ENCODE measurements around the gene NUP210. TPM values are rescaled to one million over a fixed set of nuclear protein-coding genes. Genes with fewer than 3 reads are reported as not detected.
A peak's percentile ranks its signal among the peaks of the same experiment; 100 is the strongest.

Gene NUP210
- total and polyA plus RNA-seq, 2 of the 13 experiments (the other 11 are each of a cell fraction or from before 2014, with no cell fraction given): 31.6 to 35.2 TPM

GRCh38 chr3:13452490-13453335 lies 32.6 kb upstream of the NUP210 start:
- 1% methylated on average over 12 of the region's 12 CpGs for WGBS (ENCODE audit: low lambda C conversion rate)
- no peaks in the 10 kb centered on the region for H4K20me1 ChIP-seq (ENCODE audit: insufficient read depth, low read length)
- peak overlapping the region; percentile 66 to 72 (median 70) for H3K4me3 ChIP-seq (replicated peaks in 1 of 3; ENCODE audit: insufficient read depth in 1 of 3, low read depth in 2 of 3, low read length in 3 of 3)
- ChIA-PET CTCF (ENCODE audit: low intra/inter-chr PET ratio, low total read pairs) (interaction anchor here (0.7 to 1.5 kb wide), 3 partner anchors 33 to 169 kb away, joined by 3 to 5 read pairs (median 4); partner anchors contain the start of gene NUP210), POLR2A (interaction anchor here (0.8 to 1.8 kb wide), 9 partner anchors 9 to 170 kb away, joined by 3 to 18 read pairs (median 4); partner anchors contain the start of genes HDAC11 and NUP210)
- FAIRE-seq (peak; percentile 82), DNase-seq (ENCODE audit: low spot score) (peak; percentile 63), ATAC-seq (peak; percentile 71)
- no peaks in the 10 kb centered on the region for H3K9me3 ChIP-seq (ENCODE audit: low read length)
- H3K36me3 ChIP-seq (replicated peaks in 1 of 2; ENCODE audit: control insufficient read depth in 1 of 2, insufficient read depth in 2 of 2, low read length in 2 of 2): no peaks in the 10 kb centered on the region
- peak overlapping the region; percentile 60 for H2AFZ ChIP-seq (ENCODE audit: low read length)
- H3K4me2 ChIP-seq (ENCODE audit: low read depth, low read length): peak overlapping the region; percentile 96
- H3K9ac ChIP-seq (ENCODE audit: insufficient read depth, low read depth, low read length): 0 out of 2 replicates have a peak overlapping the region, but pooled peaks have one; percentile 42
- H3K27ac ChIP-seq (ENCODE audit: extremely low read length, insufficient read depth, low read length): peak overlapping the region; percentile 62
- in situ Hi-C loops (cut with HindIII; ENCODE audit: extremely low pct_ligation_motif_present, low pct_unique_long_range_greater_than_20kb): loop anchor here (5.0 kb wide), 1 partner anchor 150 kb away; no protein-coding TSS in a partner anchor
- peaks cover 57% of the 10 kb centered on the region for H3K4me1 ChIP-seq (ENCODE audit: insufficient read depth, low read length)
- intact Hi-C loops (cut with micrococcal nuclease; ENCODE audit: unreplicated experiment): loop anchor here (1.0 to 10.0 kb wide), 5 partner anchors 35 to 148 kb away; no protein-coding TSS in a partner anchor
- no peaks in the 10 kb centered on the region for H3K27me3 ChIP-seq (ENCODE audit: control insufficient read depth in 1 of 2, insufficient read depth in 2 of 2, low read length in 2 of 2)
- no TSS peak for BruUV-seq (replicated peaks)
- H3K79me2 ChIP-seq (ENCODE audit: insufficient read depth, low read length): no peaks in the 10 kb centered on the region
- no peak for TF ChIP-seq NCOR1 (IDR thresholded peaks at IDR 0.05; ENCODE audit: borderline replicate concordance, low read length)
- no peak for TF ChIP-seq SP1 (IDR thresholded peaks at IDR 0.05)
- no peak for TF ChIP-seq SP1 (CRISPR knock-in tag; IDR thresholded peaks at IDR 0.05)
- no peak for TF ChIP-seq HNF4G (IDR thresholded peaks at IDR 0.05; ENCODE audit: borderline replicate concordance, low read depth, low read length)
- no peak for TF ChIP-seq HNF4G (CRISPR knock-in tag; IDR thresholded peaks at IDR 0.05; ENCODE audit: borderline replicate concordance, low read depth)
- no peak for TF ChIP-seq ZNF281 (CRISPR knock-in tag; IDR thresholded peaks at IDR 0.05; ENCODE audit: borderline replicate concordance)
- TF ChIP-seq ZNF512 (CRISPR knock-in tag; IDR thresholded peaks at IDR 0.05): no peak
- TF ChIP-seq ZNF414 (CRISPR knock-in tag; IDR thresholded peaks at IDR 0.05): no peak
- no peak for TF ChIP-seq SRSF9 (IDR thresholded peaks at IDR 0.05; ENCODE audit: borderline replicate concordance, insufficient read depth, low read depth, low read length, poor library complexity, severe bottlenecking)
- TF ChIP-seq ZNF589 (CRISPR knock-in tag; conservative IDR thresholded peaks at IDR 0.05): no peak
- no peak for TF ChIP-seq MXI1 (IDR thresholded peaks at IDR 0.05; ENCODE audit: borderline replicate concordance, low read depth, low read length)
- peak; percentile 9; the same call in 1 of the 2 replicates for TF ChIP-seq MYPOP (CRISPR knock-in tag; IDR thresholded peaks at IDR 0.05)
- TF ChIP-seq MIER2 (CRISPR knock-in tag; IDR thresholded peaks at IDR 0.05): no peak
- TF ChIP-seq NFYB (CRISPR knock-in tag; IDR thresholded peaks at IDR 0.05): no peak
- TF ChIP-seq FLYWCH1 (CRISPR knock-in tag; IDR thresholded peaks at IDR 0.05): no peak
- no peak for TF ChIP-seq MAZ (IDR thresholded peaks at IDR 0.05; ENCODE audit: borderline replicate concordance, low read depth, low read length)
- TF ChIP-seq MAZ (CRISPR knock-in tag; IDR thresholded peaks at IDR 0.05; ENCODE audit: low read depth): 0 out of 2 replicates have a peak, but pooled peaks have one; percentile 48

All from HepG2 (cell line).